ENCODE results near the gene HPN.

HPN gene

GRCh38 chr19:35065574-35065973 is 24.1 kb downstream of the HPN start:
- no peak for DNase-seq

- no peak for DNase-seq
Measured at GRCh38 chr19:35066121-35066520, 24.6 kb downstream of the HPN start.

- no peak for DNase-seq
Measured at GRCh38 chr19:35066691-35067563, 25.4 kb downstream of the HPN start.

GRCh38 chr19:35068941-35069634 is 27.6 kb downstream of the HPN start:
- DNase-seq, result no peak

GRCh38 chr19:35069696-35070095 is 28.2 kb downstream of the HPN start:
- no peak for DNase-seq

GRCh38 chr19:35070471-35070870 is 28.9 kb downstream of the HPN start:
- DNase-seq, result no peak

GRCh38 chr19:35073516-35073915 is 32.0 kb downstream of the HPN start:
- no peak for DNase-seq

GRCh38 chr19:35073941-35074340 is 32.4 kb downstream of the HPN start:
- DNase-seq, result no peak

- DNase-seq, result no peak
Measured at GRCh38 chr19:35074426-35075201, 33.1 kb downstream of the HPN start.

GRCh38 chr19:35075202-35076025 is 33.9 kb downstream of the HPN start:
- DNase-seq, result no peak

GRCh38 chr19:35076026-35076370 is 34.5 kb downstream of the HPN start:
- DNase-seq, result no peak

GRCh38 chr19:35076657-35077056 is 35.1 kb downstream of the HPN start:
- no peak for DNase-seq

- DNase-seq, result no peak
Measured at GRCh38 chr19:35077411-35078223, 36.1 kb downstream of the HPN start.

- DNase-seq, result no peak
Measured at GRCh38 chr19:35079826-35080225, 38.3 kb downstream of the HPN start.

GRCh38 chr19:35080613-35081170 is 39.2 kb downstream of the HPN start:
- no peak for DNase-seq

- no peak for DNase-seq
Measured at GRCh38 chr19:35081201-35081600, 39.7 kb downstream of the HPN start.

- DNase-seq, result no peak
Measured at GRCh38 chr19:35083691-35084508, 42.4 kb downstream of the HPN start.

- no peak for DNase-seq
Measured at GRCh38 chr19:35084509-35084762, 42.9 kb downstream of the HPN start.

GRCh38 chr19:35085947-35086346 is 44.4 kb downstream of the HPN start:
- DNase-seq, result no peak

- DNase-seq, result no peak
Measured at GRCh38 chr19:35086455-35086854, 44.9 kb downstream of the HPN start.

GRCh38 chr19:35087393-35087792 is 45.9 kb downstream of the HPN start:
- no peak for DNase-seq
